Mesendoderm (in vitro differentiated cells): Measurements from ENCODE around the gene FLT3LG.

Source experiments
- DNase-seq: peaks from one replicate; pipeline ENCODE4 v3.0.0; 2013
- H2AK5ac ChIP-seq: 2 replicates; pipeline ENCODE4 v1.6.1; 2013; ENCODE audit warnings: low read length, inconsistent platforms
- H2BK120ac ChIP-seq: 2 replicates; pipeline ENCODE4 v1.6.1; 2013; ENCODE audit warnings: low read depth, mild to moderate bottlenecking, low read length, moderate library complexity, mixed read lengths
- H2BK15ac ChIP-seq: replicated peaks from 2 replicates; pipeline ENCODE4 v1.6.1; 2013; ENCODE audit warnings: low read depth, mild to moderate bottlenecking, moderate library complexity
- H2BK5ac ChIP-seq: 2 replicates; pipeline ENCODE4 v1.6.1; 2013; ENCODE audit warnings: low read length, inconsistent platforms
- H3K18ac ChIP-seq: 2 replicates; pipeline ENCODE4 v1.6.1; 2013; ENCODE audit warnings: mild to moderate bottlenecking, low read length, mixed read lengths
- H3K23ac ChIP-seq: one replicate; pipeline ENCODE4 v1.6.1; 2013; ENCODE audit warnings: low read length
- H3K27ac ChIP-seq: 2 replicates; pipeline ENCODE4 v1.5.1; 2013; ENCODE audit warnings: low read depth, mild to moderate bottlenecking, inconsistent platforms, low read length, moderate library complexity
- H3K27me3 ChIP-seq: 2 replicates; pipeline ENCODE4 v1.6.1; 2013; ENCODE audit warnings: low read length, control low read depth, mild to moderate bottlenecking, inconsistent platforms; ENCODE audit not compliant: insufficient read depth, poor library complexity
- H3K36me3 ChIP-seq: 2 replicates; pipeline ENCODE4 v1.6.1; 2013; ENCODE audit warnings: low read length, inconsistent platforms; ENCODE audit not compliant: control insufficient read depth, insufficient read depth
- H3K4ac ChIP-seq: one replicate; pipeline ENCODE4 v1.6.1; 2013; ENCODE audit warnings: low read depth, mild to moderate bottlenecking, low read length, moderate library complexity
- H3K4me1 ChIP-seq: 2 replicates; pipeline ENCODE4 v1.6.1; 2013; ENCODE audit warnings: low read depth, low read length, inconsistent platforms; ENCODE audit not compliant: control insufficient read depth
- H3K4me2 ChIP-seq: 2 replicates; pipeline ENCODE4 v1.6.1; 2013; ENCODE audit warnings: low read length
- H3K4me3 ChIP-seq: 2 replicates; pipeline ENCODE4 v1.5.1; 2013; ENCODE audit warnings: mild to moderate bottlenecking, low read length
- H3K56ac ChIP-seq: one replicate; pipeline ENCODE4 v1.6.1; 2013; ENCODE audit warnings: low read length
- H3K79me1 ChIP-seq: 2 replicates; pipeline ENCODE4 v1.6.1; 2013; ENCODE audit warnings: low read length, inconsistent platforms
- H3K79me2 ChIP-seq: 2 replicates; pipeline ENCODE4 v1.6.1; 2013; ENCODE audit warnings: mild to moderate bottlenecking, low read length; ENCODE audit not compliant: control insufficient read depth, insufficient read depth
- H3K9ac ChIP-seq: 2 replicates; pipeline ENCODE4 v1.6.1; 2013; ENCODE audit warnings: low read length, inconsistent platforms
- H4K5ac ChIP-seq: one replicate; pipeline ENCODE4 v1.6.1; 2013; ENCODE audit warnings: low read length
- H4K8ac ChIP-seq: one replicate; pipeline ENCODE4 v1.6.1; 2013; ENCODE audit warnings: low read depth, mild to moderate bottlenecking, control low read depth, low read length, moderate library complexity
- WGBS: extraction: QIAGEN DNeasy Blood & Tissue Kit; methylation state at CpG from one replicate; pipeline ENCODE4 v1.1.7; 2013; ENCODE audit warnings: low lambda C conversion rate, missing lambda C conversion rate; ENCODE audit not compliant: insufficient coverage; ENCODE audit errors: extremely low coverage; 5-methylcytosine and 5-hydroxymethylcytosine counted together

FLT3LG gene

DNA sequence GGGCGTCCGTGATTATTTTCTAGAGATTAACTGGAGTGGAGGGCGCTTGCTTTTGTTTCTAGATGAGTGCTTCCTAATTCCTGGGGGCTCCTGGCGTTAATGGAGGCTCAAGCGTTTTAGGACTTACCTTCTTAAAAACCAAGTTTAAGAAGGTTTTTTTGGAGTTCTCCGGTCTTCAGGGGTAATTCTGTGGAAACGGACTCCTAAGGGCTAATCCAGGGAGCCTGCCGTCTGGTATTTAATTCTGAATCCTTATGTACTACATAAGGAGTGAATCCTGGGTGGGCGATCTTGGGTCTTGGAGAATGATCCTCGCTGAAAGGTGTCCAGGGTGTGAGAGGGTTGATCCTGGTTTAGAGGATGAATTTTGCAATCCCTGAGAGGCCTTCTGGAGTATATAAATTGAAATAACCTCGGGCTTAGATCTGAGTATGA is 22.6 kb downstream of the FLT3LG start:
- H3K23ac ChIP-seq, result peak overlapping the region; percentile 84
- peaks cover 16% of the 10 kb centered on the region for H3K79me1 ChIP-seq
- peaks cover 10% of the 10 kb centered on the region for H3K4me1 ChIP-seq
- H4K8ac ChIP-seq, result peak overlapping the region; percentile 95
- H3K4me2 ChIP-seq, result peak overlapping the region; percentile 55
- peak overlapping the region; percentile 91 for H3K18ac ChIP-seq
- H2AK5ac ChIP-seq, result peak overlapping the region; percentile 20
- no CpG with 5 or more reads among the region's 11 CpGs for WGBS
- no peak for DNase-seq
- H3K27ac ChIP-seq, result peak overlapping the region; percentile 77
- peak overlapping the region; percentile 93 for H3K4me3 ChIP-seq
- H3K56ac ChIP-seq, result peak overlapping the region; percentile 95
- no peaks in the 10 kb centered on the region for H3K27me3 ChIP-seq
- H3K9ac ChIP-seq, result peak overlapping the region; percentile 95
- peak overlapping the region; percentile 98 for H3K4ac ChIP-seq
- no peak overlapping the region for H2BK120ac ChIP-seq
- H3K79me2 ChIP-seq, result peaks cover 27% of the 10 kb centered on the region
- H2BK15ac ChIP-seq, result no peak overlapping the region
- peak overlapping the region; percentile 5 for H4K5ac ChIP-seq
- H2BK5ac ChIP-seq, result peak overlapping the region; percentile 51
- peaks cover 23% of the 10 kb centered on the region for H3K36me3 ChIP-seq

GRCh38 chr19:49497047-49497788 is 23.2 kb downstream of the FLT3LG start:
- H2BK120ac ChIP-seq, result no peak overlapping the region
- no peak overlapping the region for H2AK5ac ChIP-seq
- H4K8ac ChIP-seq, result no peak overlapping the region
- peaks cover 10% of the 10 kb centered on the region for H3K4me1 ChIP-seq
- peak overlapping the region; percentile 95 for H3K56ac ChIP-seq
- H3K18ac ChIP-seq, result peak overlapping the region; percentile 91
- H2BK5ac ChIP-seq, result no peak overlapping the region
- peaks cover 16% of the 10 kb centered on the region for H3K79me1 ChIP-seq
- peak overlapping the region; percentile 55 for H3K4me2 ChIP-seq
- peak overlapping the region; percentile 77 for H3K27ac ChIP-seq
- WGBS, result no CpG with 5 or more reads among the region's 22 CpGs
- peak overlapping the region; percentile 5 for H4K5ac ChIP-seq
- peak overlapping the region; percentile 95 for H3K9ac ChIP-seq
- peaks cover 19% of the 10 kb centered on the region for H3K36me3 ChIP-seq
- H3K4me3 ChIP-seq, result peak overlapping the region; percentile 93
- H3K79me2 ChIP-seq, result peaks cover 27% of the 10 kb centered on the region
- peak overlapping the region; percentile 48 for H3K23ac ChIP-seq
- DNase-seq, result peak; percentile 71
- H2BK15ac ChIP-seq, result no peak overlapping the region
- H3K4ac ChIP-seq, result no peak overlapping the region
- H3K27me3 ChIP-seq, result no peaks in the 10 kb centered on the region

- Histone ChIP-seq H3K27me3 (no peaks in the 10 kb centered on the region), H4K5ac (no peak overlapping the region), H3K4me1 (peaks cover 10% of the 10 kb centered on the region), H3K79me2 (peaks cover 27% of the 10 kb centered on the region), H2AK5ac (no peak overlapping the region), H3K18ac (no peak overlapping the region), H3K27ac (no peak overlapping the region), H2BK120ac (no peak overlapping the region), H3K36me3 (peaks cover 18% of the 10 kb centered on the region), H2BK15ac (no peak overlapping the region), H3K23ac (no peak overlapping the region), H3K4ac (no peak overlapping the region), H3K4me2 (peak overlapping the region; percentile 55), H4K8ac (no peak overlapping the region), H3K56ac (peak overlapping the region; percentile 95), H2BK5ac (no peak overlapping the region), H3K9ac (peak overlapping the region; percentile 95), H3K4me3 (no peak overlapping the region), H3K79me1 (peaks cover 16% of the 10 kb centered on the region)
- DNase-seq, result no peak
- no CpG with 5 or more reads among the region's 12 CpGs for WGBS
These were observed 23.7 kb downstream of the FLT3LG start for GRCh38 chr19:49497789-49498103.

GRCh38 chr19:49498475-49498874 is 24.5 kb downstream of the FLT3LG start:
- no peak overlapping the region for H3K18ac ChIP-seq
- H3K4me3 ChIP-seq, result no peak overlapping the region
- H3K23ac ChIP-seq, result no peak overlapping the region
- H3K9ac ChIP-seq, result peak overlapping the region; percentile 95
- H2BK5ac ChIP-seq, result no peak overlapping the region
- peaks cover 16% of the 10 kb centered on the region for H3K79me1 ChIP-seq
- no peak overlapping the region for H3K4ac ChIP-seq
- no peak for DNase-seq
- H4K5ac ChIP-seq, result no peak overlapping the region
- no peak overlapping the region for H2AK5ac ChIP-seq
- H2BK120ac ChIP-seq, result no peak overlapping the region
- WGBS, result no CpG with 5 or more reads among the region's 7 CpGs
- no peak overlapping the region for H2BK15ac ChIP-seq
- no peaks in the 10 kb centered on the region for H3K27me3 ChIP-seq
- no peak overlapping the region for H3K27ac ChIP-seq
- H3K36me3 ChIP-seq, result peaks cover 18% of the 10 kb centered on the region
- peak overlapping the region; percentile 74 for H3K56ac ChIP-seq
- H4K8ac ChIP-seq, result no peak overlapping the region
- peaks cover 27% of the 10 kb centered on the region for H3K79me2 ChIP-seq
- peak overlapping the region; percentile 55 for H3K4me2 ChIP-seq
- H3K4me1 ChIP-seq, result peaks cover 10% of the 10 kb centered on the region

GRCh38 chr19:49499030-49499670 is 25.1 kb downstream of the FLT3LG start:
- peaks cover 10% of the 10 kb centered on the region for H3K4me1 ChIP-seq
- H3K36me3 ChIP-seq, result peaks cover 18% of the 10 kb centered on the region
- H4K8ac ChIP-seq, result no peak overlapping the region
- no CpG with 5 or more reads among the region's 19 CpGs for WGBS
- peak overlapping the region; percentile 74 for H3K56ac ChIP-seq
- H3K27me3 ChIP-seq, result no peaks in the 10 kb centered on the region
- H3K4me3 ChIP-seq, result no peak overlapping the region
- DNase-seq, result no peak
- H3K23ac ChIP-seq, result no peak overlapping the region
- H2AK5ac ChIP-seq, result no peak overlapping the region
- peaks cover 16% of the 10 kb centered on the region for H3K79me1 ChIP-seq
- H4K5ac ChIP-seq, result no peak overlapping the region
- H3K79me2 ChIP-seq, result peaks cover 27% of the 10 kb centered on the region
- H3K27ac ChIP-seq, result no peak overlapping the region
- H2BK15ac ChIP-seq, result no peak overlapping the region
- no peak overlapping the region for H2BK120ac ChIP-seq
- H3K9ac ChIP-seq, result peak overlapping the region; percentile 95
- H2BK5ac ChIP-seq, result no peak overlapping the region
- no peak overlapping the region for H3K18ac ChIP-seq
- peak overlapping the region; percentile 19 for H3K4me2 ChIP-seq
- H3K4ac ChIP-seq, result no peak overlapping the region
